Hepatocyte (in vitro differentiated cells): ENCODE measurements around the gene RAD9A. TPM values are rescaled to one million over a fixed set of nuclear protein-coding genes. Genes with fewer than 3 reads are reported as not detected.

Source experiments
- DNase-seq: peaks from one replicate; pipeline ENCODE4 v3.0.0-alpha.2; 2016; ENCODE audit warnings: low spot score
- H2AFZ ChIP-seq: fragments of 200-600 bp; sonication (generic); 2 replicates; pipeline ENCODE4 v1.6.0; 2016; ENCODE audit warnings: antibody characterized with exemption, mild to moderate bottlenecking
- H3K27ac ChIP-seq: fragments of 200-600 bp; sonication (generic); 2 replicates; pipeline ENCODE4 v1.5.1; 2016; ENCODE audit warnings: mild to moderate bottlenecking
- H3K27me3 ChIP-seq: fragments of 200-600 bp; sonication (generic); 2 replicates; pipeline ENCODE4 v1.6.1; 2016
- H3K36me3 ChIP-seq: fragments of 200-600 bp; sonication (generic); replicated peaks from 2 replicates; pipeline ENCODE4 v1.5.1; 2016; ENCODE audit warnings: low read depth; ENCODE audit not compliant: insufficient read depth
- H3K4me1 ChIP-seq: fragments of 200-600 bp; sonication (generic); 2 replicates; pipeline ENCODE4 v1.5.1; 2016; ENCODE audit warnings: mild to moderate bottlenecking, moderate library complexity; ENCODE audit not compliant: insufficient read depth
- H3K4me2 ChIP-seq: fragments of 200-600 bp; sonication (generic); 2 replicates; pipeline ENCODE4 v1.6.0; 2016
- H3K4me3 ChIP-seq: fragments of 200-600 bp; sonication (generic); 2 replicates; pipeline ENCODE4 v1.5.1; 2016; ENCODE audit warnings: mild to moderate bottlenecking
- H3K79me2 ChIP-seq: fragments of 200-600 bp; sonication (generic); 2 replicates; pipeline ENCODE4 v1.6.0; 2017; ENCODE audit warnings: mild to moderate bottlenecking
- H3K9me2 ChIP-seq: fragments of 200-600 bp; sonication (generic); replicated peaks from 2 replicates; pipeline ENCODE4 v1.6.0; 2017; ENCODE audit warnings: mild to moderate bottlenecking; ENCODE audit not compliant: insufficient read depth
- H3K9me3 ChIP-seq: fragments of 200-600 bp; sonication (generic); 2 replicates; pipeline ENCODE4 v1.5.1; 2016; ENCODE audit warnings: low read depth, mild to moderate bottlenecking
- H4K20me1 ChIP-seq: fragments of 200-600 bp; sonication (generic); 2 replicates; pipeline ENCODE4 v1.6.0; 2016; ENCODE audit warnings: mild to moderate bottlenecking; ENCODE audit not compliant: insufficient read depth, poor library complexity, severe bottlenecking
- CTCF ChIP-seq: fragments of 200-600 bp; sonication (generic); IDR thresholded peaks from 2 replicates; pipeline ENCODE4 v1.5.1; 2016; ENCODE audit warnings: antibody characterized with exemption, mild to moderate bottlenecking; ENCODE audit not compliant: poor library complexity
- EZH2 ChIP-seq: fragments of 200-600 bp; sonication (generic); IDR thresholded peaks from 2 replicates; pipeline ENCODE4 v1.6.1; 2016; ENCODE audit warnings: antibody characterized with exemption, mild to moderate bottlenecking, borderline replicate concordance
- EZH2phosphoT487 ChIP-seq: fragments of 200-600 bp; sonication (generic); IDR thresholded peaks from one replicate; pipeline ENCODE4 v1.6.1; 2018; ENCODE audit warnings: antibody characterized with exemption, mild to moderate bottlenecking, low read depth, moderate library complexity; ENCODE audit not compliant: unreplicated experiment, severe bottlenecking
- WGBS: methylation state at CpG from one replicate; pipeline ENCODE4 v1.1.6; 2016; ENCODE audit warnings: low lambda C conversion rate; ENCODE audit errors: missing lambda C conversion rate; 5-methylcytosine and 5-hydroxymethylcytosine counted together
- polyA plus RNA-seq: library from polyadenylated mRNA; unstranded; fragments of >200 nt; fragmentation: Nextera tagmentation; extraction: Ambion mirVana; gene quantifications from 2 replicates; pipeline ENCODE4 v1.2.1, GENCODE V29; 2016
- total RNA-seq: library from RNA; depleted of rRNA; stranded (reverse); fragments of >200 nt; gene quantifications from 2 replicates; pipeline ENCODE4 v1.2.3, GENCODE V29; 2014

Gene RAD9A
- total and polyA plus RNA-seq, 2 experiments from 2014 or later = 20.2 to 24.0 TPM

GRCh38 chr11:67410984-67411784 lies 19.4 kb downstream of the RAD9A start:
- no peak for TF ChIP-seq CTCF
- no peak for TF ChIP-seq EZH2
- no peak overlapping the region for H3K4me3 ChIP-seq
- no peak overlapping the region for H3K4me2 ChIP-seq
- peaks cover 6% of the 10 kb centered on the region for H3K4me1 ChIP-seq
- no peak overlapping the region for H3K27ac ChIP-seq
- no peaks in the 10 kb centered on the region for H3K36me3 ChIP-seq
- H4K20me1 ChIP-seq = no peaks in the 10 kb centered on the region
- H2AFZ ChIP-seq = no peak overlapping the region
- no peaks in the 10 kb centered on the region for H3K9me2 ChIP-seq
- H3K27me3 ChIP-seq = no peaks in the 10 kb centered on the region
- no peaks in the 10 kb centered on the region for H3K79me2 ChIP-seq
- no peaks in the 10 kb centered on the region for H3K9me3 ChIP-seq
- no peak for DNase-seq
- 74% methylated on average over 17 of the region's 17 CpGs for WGBS

GRCh38 chr11:67411785-67412152 lies 20.0 kb downstream of the RAD9A start:
- Histone ChIP-seq H3K27ac (no peak overlapping the region), H3K27me3 (no peaks in the 10 kb centered on the region), H3K4me1 (peaks cover 6% of the 10 kb centered on the region), H3K36me3 (no peaks in the 10 kb centered on the region), H3K79me2 (no peaks in the 10 kb centered on the region), H3K4me2 (no peak overlapping the region), H2AFZ (no peak overlapping the region), H3K9me3 (no peaks in the 10 kb centered on the region), H4K20me1 (no peaks in the 10 kb centered on the region), H3K9me2 (no peaks in the 10 kb centered on the region), H3K4me3 (no peak overlapping the region)
- TF ChIP-seq EZH2phosphoT487 (no peak), EZH2 (no peak), CTCF (no peak)
- no peak for DNase-seq
- WGBS = 58% methylated on average over 7 of the region's 7 CpGs

GRCh38 chr11:67412495-67413179 lies 20.9 kb downstream of the RAD9A start:
- DNase-seq = no peak
- Histone ChIP-seq H2AFZ (no peak overlapping the region), H3K4me3 (no peak overlapping the region), H4K20me1 (no peaks in the 10 kb centered on the region), H3K4me2 (no peak overlapping the region), H3K27ac (no peak overlapping the region), H3K9me2 (no peaks in the 10 kb centered on the region), H3K36me3 (no peaks in the 10 kb centered on the region), H3K4me1 (peaks cover 6% of the 10 kb centered on the region), H3K9me3 (no peaks in the 10 kb centered on the region), H3K27me3 (no peaks in the 10 kb centered on the region), H3K79me2 (no peaks in the 10 kb centered on the region)
- WGBS = 76% methylated on average over 9 of the region's 9 CpGs
- TF ChIP-seq EZH2phosphoT487 (no peak), EZH2 (no peak), CTCF (no peak)
